H1 (cell line): Measurements from ENCODE around the gene TTC23. TPM values are rescaled to one million over a fixed set of nuclear protein-coding genes. Genes with fewer than 3 reads are reported as not detected.

ENCODE experiments used
- CTCF ChIA-PET: fragments of 300-600 bp; sonication (Branson Sonifier 250); formaldehyde crosslinking; loops from one replicate; lab custom pipeline; 2021; ENCODE audit not compliant: partially characterized antibody; lab: Charles Lee
- POLR2A ChIA-PET: fragments of 300-600 bp; sonication (Branson Sonifier 250); formaldehyde crosslinking; loops from one replicate; lab custom pipeline; 2021; ENCODE audit warnings: inconsistent platforms; ENCODE audit not compliant: partially characterized antibody; lab: Charles Lee
- DNase-seq, 2 experiments: peaks; one replicate each; pipeline versions ENCODE4 v3.0.0 to v3.0.0-alpha.2; 2010 to 2022; ENCODE audit warnings: low spot score in 2 of 2, low read depth in 1 of 2, mixed read lengths in 1 of 2
- FAIRE-seq: peaks from 2 replicates; lab custom pipeline; 2011; peaks lifted over from hg19 to GRCh38; lab: Jason Lieb, UNC
- H2AFZ ChIP-seq: 2 replicates; pipeline ENCODE4 v1.8.1; 2012; ENCODE audit warnings: low read length, inconsistent platforms
- H2AK5ac ChIP-seq: 2 replicates; pipeline ENCODE4 v1.6.1; 2013; ENCODE audit warnings: low read depth, low read length
- H2BK120ac ChIP-seq: replicated peaks from 2 replicates; pipeline ENCODE3; 2013; ENCODE audit warnings: low read depth, low read length, inconsistent platforms
- H2BK12ac ChIP-seq: 2 replicates; pipeline ENCODE4 v1.6.1; 2013; ENCODE audit warnings: low read depth, low read length
- H2BK15ac ChIP-seq: 2 replicates; pipeline ENCODE4 v1.6.1; 2013; ENCODE audit warnings: low read length
- H2BK20ac ChIP-seq: 2 replicates; pipeline ENCODE4 v1.6.1; 2013; ENCODE audit warnings: low read length
- H2BK5ac ChIP-seq: 2 replicates; pipeline ENCODE4 v1.6.1; 2013; ENCODE audit warnings: low read depth, low read length
- H3K14ac ChIP-seq: 2 replicates; pipeline ENCODE4 v1.6.1; 2013; ENCODE audit warnings: inconsistent platforms; ENCODE audit not compliant: insufficient read length
- H3K18ac ChIP-seq: 2 replicates; pipeline ENCODE4 v1.6.1; 2013; ENCODE audit warnings: low read length; ENCODE audit errors: extremely low read depth
- H3K23ac ChIP-seq: 2 replicates; pipeline ENCODE4 v1.6.1; 2013; ENCODE audit warnings: inconsistent platforms; ENCODE audit not compliant: insufficient read length
- H3K23me2 ChIP-seq: 2 replicates; pipeline ENCODE4 v1.6.1; 2013; ENCODE audit warnings: low read depth, low read length
- H3K27ac ChIP-seq: 2 replicates; pipeline ENCODE4 v1.6.1; 2011; ENCODE audit warnings: low read depth, low read length, inconsistent platforms
- H3K27me3 ChIP-seq, 4 experiments: replicated peaks in 1 of 4; 1 replicate in 1 of 4; 2 replicates in 3 of 4; pipeline versions ENCODE4 v1.6.1 to v1.8.1; 2011 to 2013; ENCODE audit warnings: low read length in 3 of 4, mild to moderate bottlenecking in 3 of 4, inconsistent platforms in 2 of 4, mixed read lengths in 2 of 4, moderate library complexity in 1 of 4; ENCODE audit not compliant: control insufficient read depth in 3 of 4, insufficient read depth in 3 of 4; ENCODE audit errors: extremely low read depth in 1 of 4
- H3K36me3 ChIP-seq, 4 experiments: 2 replicates each; pipeline versions ENCODE4 v1.6.1 to v1.8.1; 2011 to 2013; ENCODE audit warnings: mild to moderate bottlenecking in 4 of 4, low read length in 3 of 4, moderate library complexity in 2 of 4, control low read depth in 1 of 4, inconsistent platforms in 1 of 4; ENCODE audit not compliant: insufficient read depth in 4 of 4, control insufficient read depth in 2 of 4
- H3K4ac ChIP-seq: replicated peaks from 2 replicates; pipeline ENCODE3; 2013; ENCODE audit warnings: low read length, low read depth, mixed read lengths, inconsistent platforms; ENCODE audit not compliant: insufficient read length
- H3K4me1 ChIP-seq, 4 experiments: replicated peaks in 1 of 4; 1 replicate in 1 of 4; 2 replicates in 3 of 4; pipeline versions ENCODE4 v1.6.1 to v1.8.1; 2011 to 2013; ENCODE audit warnings: low read length in 3 of 4, inconsistent platforms in 2 of 4, mixed read lengths in 1 of 4; ENCODE audit not compliant: insufficient read depth in 4 of 4, control insufficient read depth in 3 of 4
- H3K4me2 ChIP-seq, 2 experiments: 2 replicates each; pipeline versions ENCODE4 v1.6.1 to v1.8.1; 2011 to 2013; ENCODE audit warnings: low read depth in 2 of 2, low read length in 2 of 2, control low read depth in 1 of 2, inconsistent platforms in 1 of 2, mild to moderate bottlenecking in 1 of 2; ENCODE audit not compliant: insufficient read depth in 1 of 2
- H3K4me3 ChIP-seq, 4 experiments: fragments of 200-600, 300-600 bp in 1 of 4; sonication (generic), shearing (Covaris generic), sonication (Bioruptor Twin) in 1 of 4; 2 replicates each; pipeline versions ENCODE4 v1.5.1 to v1.8.1; 2011 to 2016; ENCODE audit warnings: low read length in 4 of 4, low read depth in 3 of 4, control low read depth in 2 of 4, inconsistent platforms in 2 of 4, mild to moderate bottlenecking in 2 of 4, mixed read lengths in 1 of 4, moderate library complexity in 1 of 4; ENCODE audit not compliant: insufficient read depth in 2 of 4; ENCODE audit errors: extremely low read depth in 1 of 4
- H3K56ac ChIP-seq: replicated peaks from 2 replicates; pipeline ENCODE3; 2013; ENCODE audit warnings: low read depth, mild to moderate bottlenecking, mixed read lengths, low read length, inconsistent platforms; ENCODE audit not compliant: insufficient read length
- H3K79me1 ChIP-seq: 2 replicates; pipeline ENCODE4 v1.6.1; 2013; ENCODE audit warnings: low read depth, low read length, control low read depth
- H3K79me2 ChIP-seq, 2 experiments: 2 replicates each; pipeline versions ENCODE4 v1.6.1 to v1.8.1; 2012 to 2013; ENCODE audit warnings: low read length in 2 of 2, mild to moderate bottlenecking in 2 of 2, inconsistent platforms in 1 of 2; ENCODE audit not compliant: insufficient read depth in 2 of 2, control insufficient read depth in 1 of 2
- H3K9ac ChIP-seq, 4 experiments: replicated peaks in 1 of 4; 1 replicate in 1 of 4; 2 replicates in 3 of 4; pipeline versions ENCODE4 v1.6.1 to v1.8.1; 2011 to 2013; ENCODE audit warnings: low read depth in 3 of 4, low read length in 3 of 4, control low read depth in 2 of 4, mild to moderate bottlenecking in 2 of 4, moderate library complexity in 2 of 4, inconsistent platforms in 1 of 4; ENCODE audit errors: extremely low read depth in 1 of 4
- H3K9me3 ChIP-seq, 2 experiments: 2 replicates each; pipeline versions ENCODE4 v1.6.1 to v1.8.1; 2012 to 2013; ENCODE audit warnings: mild to moderate bottlenecking in 2 of 2, moderate library complexity in 2 of 2, control low read depth in 1 of 2, inconsistent platforms in 1 of 2, low read depth in 1 of 2, low read length in 1 of 2, mixed read lengths in 1 of 2; ENCODE audit not compliant: insufficient read depth in 2 of 2
- H4K20me1 ChIP-seq, 2 experiments: replicated peaks in 1 of 2; 2 replicates each; pipeline versions ENCODE3 to v1.8.1; 2011 to 2013; ENCODE audit warnings: inconsistent platforms in 2 of 2, low read length in 2 of 2, mild to moderate bottlenecking in 1 of 2; ENCODE audit not compliant: insufficient read depth in 2 of 2, control insufficient read depth in 1 of 2
- H4K5ac ChIP-seq: 2 replicates; pipeline ENCODE4 v1.6.1; 2013; ENCODE audit warnings: low read length, low read depth, mixed read lengths, inconsistent platforms; ENCODE audit not compliant: insufficient read length
- H4K8ac ChIP-seq: 2 replicates; pipeline ENCODE4 v1.8.0; 2013; ENCODE audit warnings: mild to moderate bottlenecking, moderate library complexity, low read length, inconsistent platforms; ENCODE audit not compliant: insufficient read depth; ENCODE audit errors: extremely low read depth
- H4K91ac ChIP-seq: replicated peaks from 2 replicates; pipeline ENCODE3; 2013; ENCODE audit warnings: low read length, mixed read lengths, inconsistent platforms; ENCODE audit not compliant: insufficient read length
- MAFK ChIP-seq: IDR thresholded peaks from 2 replicates; pipeline ENCODE4 v1.6.1; 2012; ENCODE audit warnings: low read depth, mild to moderate bottlenecking, improper control_type of control experiment, low read length
- WGBS, 2 experiments: shearing (Covaris generic) in 1 of 2; methylation state at CpG; one replicate each; pipeline versions ENCODE4 v1.1.6 to v1.1.7; 2013 to 2015; ENCODE audit warnings: low lambda C conversion rate in 2 of 2, mixed read lengths in 2 of 2, inconsistent platforms in 1 of 2, low coverage in 1 of 2, missing lambda C conversion rate in 1 of 2; ENCODE audit not compliant: insufficient replicate concordance in 2 of 2, insufficient coverage in 1 of 2, insufficient read length in 1 of 2; ENCODE audit errors: extremely low coverage in 1 of 2, missing lambda C conversion rate in 1 of 2; 5-methylcytosine and 5-hydroxymethylcytosine counted together
- polyA plus RNA-seq, 7 experiments: library from polyadenylated mRNA; depleted of rRNA in 3 of 7; stranded (reverse) in 5 of 7; unstranded in 2 of 7; fragments of >200 nt in 5 of 7; fragments of 200-250 nt in 2 of 7; gene quantifications; 1 replicate in 5 of 7; 2 replicates in 1 of 7; 4 replicates in 1 of 7; pipeline versions ENCODE4 v1.2.1 to v1.2.3, GENCODE V29; 2011 to 2013; ENCODE audit warnings: missing spikeins in 2 of 7, mixed read lengths in 2 of 7
- total RNA-seq: library from RNA; stranded (reverse); fragmentation: NEBNext Ultra II Directional; extraction: Animal tissue kit (Norgen Biotek cat#: 25700); gene quantifications from 2 replicates; pipeline ENCODE4 v1.2.1, GENCODE V29; 2021

The TTC23 gene
- total and polyA plus RNA-seq, 2 of the 8 experiments (the other 6 are each of a cell fraction or from before 2014, with no cell fraction given), result 4.8 to 23.0 TPM

DNA sequence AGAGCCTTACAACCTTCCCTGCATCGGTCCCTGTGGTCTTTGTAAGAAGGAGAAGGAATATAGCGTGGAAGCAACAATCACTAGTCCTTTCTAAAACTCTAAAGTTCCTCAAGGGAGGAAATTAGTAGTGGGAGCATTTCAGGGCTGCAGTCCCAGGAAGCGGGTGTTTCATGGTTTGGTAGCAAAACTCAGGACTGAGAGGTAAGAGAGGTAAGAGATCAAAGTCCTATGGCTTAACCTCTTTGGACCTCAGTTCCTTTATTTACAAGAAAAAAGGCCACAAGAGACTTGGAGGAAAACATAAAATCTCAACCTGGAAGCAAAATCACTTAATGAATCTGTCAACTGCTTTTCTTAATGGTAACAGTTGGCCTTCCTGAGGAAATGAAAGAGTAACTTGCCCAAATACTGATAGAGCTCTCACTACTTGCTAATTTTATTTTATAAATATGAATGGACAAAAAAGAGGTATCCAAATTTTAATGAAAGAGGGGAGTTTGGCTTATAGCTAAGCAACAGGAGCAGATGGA, 16.2 kb upstream of the TTC23 start:
- no peaks in the 10 kb centered on the region for H3K9me3 ChIP-seq
- FAIRE-seq, result no peak
- H2BK5ac ChIP-seq, result no peak overlapping the region
- H2AK5ac ChIP-seq, result no peak overlapping the region
- H3K36me3 ChIP-seq, result no peaks in the 10 kb centered on the region
- ChIA-PET CTCF (no interaction called here), POLR2A (no interaction called here)
- H2AFZ ChIP-seq, result no peak overlapping the region
- no peak overlapping the region for H3K23ac ChIP-seq
- H2BK20ac ChIP-seq, result no peak overlapping the region
- H4K91ac ChIP-seq, result no peak overlapping the region
- no peak overlapping the region for H3K4ac ChIP-seq
- H3K79me2 ChIP-seq, result no peaks in the 10 kb centered on the region
- H2BK15ac ChIP-seq, result no peak overlapping the region
- H3K18ac ChIP-seq, result no peak overlapping the region
- H3K14ac ChIP-seq, result no peak overlapping the region
- no peaks in the 10 kb centered on the region for H3K4me1 ChIP-seq
- 87% methylated on average over 3 of the region's 3 CpGs; no CpG with 5 or more reads in 1 of the 2 experiments for WGBS, 2 experiments
- no peak overlapping the region for H3K4me3 ChIP-seq
- no peak overlapping the region for H4K5ac ChIP-seq
- no peak for DNase-seq
- H3K27ac ChIP-seq, result no peak overlapping the region
- no peak overlapping the region for H3K56ac ChIP-seq
- no peaks in the 10 kb centered on the region for H3K23me2 ChIP-seq
- no peak overlapping the region for H3K4me2 ChIP-seq
- H4K8ac ChIP-seq, result no peak overlapping the region
- no peaks in the 10 kb centered on the region for H4K20me1 ChIP-seq
- 0 out of 2 replicates have a peak, but pooled peaks cover 2% of the 10 kb centered on the region for H3K79me1 ChIP-seq
- no peak overlapping the region for H2BK120ac ChIP-seq
- H2BK12ac ChIP-seq, result no peak overlapping the region
- TF ChIP-seq MAFK, result no peak
- H3K27me3 ChIP-seq, result no peaks in the 10 kb centered on the region
- H3K9ac ChIP-seq, result no peak overlapping the region
